ENCODE data around the gene PPP1R10.

DNA sequence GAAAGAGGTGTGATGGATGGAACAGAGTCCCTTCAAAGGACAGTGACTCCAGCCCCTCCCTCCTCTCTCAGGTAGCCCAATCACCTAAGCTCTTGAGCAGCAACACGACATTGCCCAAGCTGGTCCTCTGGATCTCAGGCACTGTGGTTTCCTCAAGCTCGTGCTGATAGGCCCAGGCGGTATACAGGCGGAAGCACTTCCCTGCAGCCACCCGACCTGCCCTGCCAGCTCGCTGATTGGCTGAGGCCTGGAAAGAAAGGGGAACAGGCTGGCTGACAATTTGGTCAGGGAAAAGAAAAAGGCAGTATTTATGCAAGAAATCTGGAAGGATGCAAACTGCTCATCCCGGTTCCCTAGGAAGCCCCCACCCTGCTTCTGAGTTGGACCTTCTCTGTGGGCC, 39.5 kb upstream of the PPP1R10 start:
- TF ChIP-seq, protein P1, sequence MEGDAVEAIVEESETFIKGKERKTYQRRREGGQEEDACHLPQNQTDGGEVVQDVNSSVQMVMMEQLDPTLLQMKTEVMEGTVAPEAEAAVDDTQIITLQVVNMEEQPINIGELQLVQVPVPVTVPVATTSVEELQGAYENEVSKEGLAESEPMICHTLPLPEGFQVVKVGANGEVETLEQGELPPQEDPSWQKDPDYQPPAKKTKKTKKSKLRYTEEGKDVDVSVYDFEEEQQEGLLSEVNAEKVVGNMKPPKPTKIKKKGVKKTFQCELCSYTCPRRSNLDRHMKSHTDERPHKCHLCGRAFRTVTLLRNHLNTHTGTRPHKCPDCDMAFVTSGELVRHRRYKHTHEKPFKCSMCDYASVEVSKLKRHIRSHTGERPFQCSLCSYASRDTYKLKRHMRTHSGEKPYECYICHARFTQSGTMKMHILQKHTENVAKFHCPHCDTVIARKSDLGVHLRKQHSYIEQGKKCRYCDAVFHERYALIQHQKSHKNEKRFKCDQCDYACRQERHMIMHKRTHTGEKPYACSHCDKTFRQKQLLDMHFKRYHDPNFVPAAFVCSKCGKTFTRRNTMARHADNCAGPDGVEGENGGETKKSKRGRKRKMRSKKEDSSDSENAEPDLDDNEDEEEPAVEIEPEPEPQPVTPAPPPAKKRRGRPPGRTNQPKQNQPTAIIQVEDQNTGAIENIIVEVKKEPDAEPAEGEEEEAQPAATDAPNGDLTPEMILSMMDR (conservative IDR thresholded peaks at IDR 0.05; ENCODE audit: low read depth, low read length): no peak
- no peak for TF ChIP-seq EZH2 (IDR thresholded peaks at IDR 0.05; ENCODE audit: borderline replicate concordance, low read depth, low read length, poor library complexity, severe bottlenecking)

All from A673 (cell line).